ENCODE results near the gene DNAJC2.

Gene DNAJC2

GRCh38 chr7:103346396-103346795, 1.8 kb upstream of the DNAJC2 start:
- ChIA-PET POLR2A (no interaction called here), CTCF (no interaction called here)
- TF ChIP-seq BHLHE40 (IDR thresholded peaks at IDR 0.05; ENCODE audit: borderline replicate concordance) (no peak), ZNF384 (IDR thresholded peaks at IDR 0.05) (no peak), FOXA1 (IDR thresholded peaks at IDR 0.05) (no peak), CTBP1 (IDR thresholded peaks at IDR 0.05; ENCODE audit: borderline replicate concordance) (no peak), TARDBP (IDR thresholded peaks at IDR 0.05) (no peak), HDGF (IDR thresholded peaks at IDR 0.05; ENCODE audit: borderline replicate concordance) (no peak), ARNT (IDR thresholded peaks at IDR 0.05) (no peak), ELF4 (IDR thresholded peaks at IDR 0.05) (no peak), FOXK2 (IDR thresholded peaks at IDR 0.05) (no peak), PKNOX1 (IDR thresholded peaks at IDR 0.05) (no peak), SUZ12 (IDR thresholded peaks at IDR 0.05) (no peak), FOXM1 (IDR thresholded peaks at IDR 0.05; ENCODE audit: borderline replicate concordance) (no peak), L3MBTL2 (conservative IDR thresholded peaks at IDR 0.05) (no peak), NFRKB (IDR thresholded peaks at IDR 0.05) (no peak), LEF1 (IDR thresholded peaks at IDR 0.05; ENCODE audit: borderline replicate concordance) (no peak), SP1 (IDR thresholded peaks at IDR 0.05) (no peak)
- DNase-seq (ENCODE audit: extremely low spot score) = no peak

- TF ChIP-seq ZNF384 (IDR thresholded peaks at IDR 0.05) (no peak), SUZ12 (IDR thresholded peaks at IDR 0.05) (no peak), TARDBP (IDR thresholded peaks at IDR 0.05) (no peak), FOXK2 (IDR thresholded peaks at IDR 0.05) (no peak)
- DNase-seq (ENCODE audit: extremely low spot score) = peak; percentile 18
- ChIA-PET CTCF (no interaction called here), POLR2A (interaction anchor here (1.1 kb wide), 1 partner anchor 36 kb away, joined by 3 read pairs; no protein-coding TSS in a partner anchor)
Measured at GRCh38 chr7:103343758-103344452, 662 bp downstream of the DNAJC2 start.

GRCh38 chr7:103343332-103343731, 1.2 kb downstream of the DNAJC2 start:
- TF ChIP-seq PKNOX1 (IDR thresholded peaks at IDR 0.05) = no peak
- no peak for TF ChIP-seq FOXA1 (IDR thresholded peaks at IDR 0.05)
- TF ChIP-seq HDGF (IDR thresholded peaks at IDR 0.05; ENCODE audit: borderline replicate concordance) = no peak
- TF ChIP-seq ARNT (IDR thresholded peaks at IDR 0.05) = no peak
- no peak for TF ChIP-seq L3MBTL2 (conservative IDR thresholded peaks at IDR 0.05)
- no peak for TF ChIP-seq ZNF384 (IDR thresholded peaks at IDR 0.05)
- TF ChIP-seq FOXM1 (IDR thresholded peaks at IDR 0.05; ENCODE audit: borderline replicate concordance) = no peak
- TF ChIP-seq ELF4 (IDR thresholded peaks at IDR 0.05) = no peak
- TF ChIP-seq LEF1 (IDR thresholded peaks at IDR 0.05; ENCODE audit: borderline replicate concordance) = no peak
- no peak for TF ChIP-seq CTBP1 (IDR thresholded peaks at IDR 0.05; ENCODE audit: borderline replicate concordance)
- TF ChIP-seq NFRKB (IDR thresholded peaks at IDR 0.05) = no peak
- no peak for TF ChIP-seq BHLHE40 (IDR thresholded peaks at IDR 0.05; ENCODE audit: borderline replicate concordance)
- no peak for TF ChIP-seq SP1 (IDR thresholded peaks at IDR 0.05)
- TF ChIP-seq FOXK2 (IDR thresholded peaks at IDR 0.05) = no peak
- TF ChIP-seq SUZ12 (IDR thresholded peaks at IDR 0.05) = no peak
- TF ChIP-seq TARDBP (IDR thresholded peaks at IDR 0.05) = no peak
- ChIA-PET POLR2A (no interaction called here), CTCF (no interaction called here)
- no peak for DNase-seq (ENCODE audit: extremely low spot score)

GRCh38 chr7:103341466-103341865, 3.1 kb downstream of the DNAJC2 start:
- no peak for DNase-seq (ENCODE audit: extremely low spot score)
- ChIA-PET POLR2A (no interaction called here), CTCF (no interaction called here)
- TF ChIP-seq SUZ12 (IDR thresholded peaks at IDR 0.05) (no peak), HDGF (IDR thresholded peaks at IDR 0.05; ENCODE audit: borderline replicate concordance) (no peak), ELF4 (IDR thresholded peaks at IDR 0.05) (no peak), PKNOX1 (IDR thresholded peaks at IDR 0.05) (no peak), FOXK2 (IDR thresholded peaks at IDR 0.05) (no peak), LEF1 (IDR thresholded peaks at IDR 0.05; ENCODE audit: borderline replicate concordance) (no peak), ARNT (IDR thresholded peaks at IDR 0.05) (no peak), ZNF384 (IDR thresholded peaks at IDR 0.05) (no peak), BHLHE40 (IDR thresholded peaks at IDR 0.05; ENCODE audit: borderline replicate concordance) (no peak), CTBP1 (IDR thresholded peaks at IDR 0.05; ENCODE audit: borderline replicate concordance) (no peak), FOXM1 (IDR thresholded peaks at IDR 0.05; ENCODE audit: borderline replicate concordance) (no peak), TARDBP (IDR thresholded peaks at IDR 0.05) (no peak), NFRKB (IDR thresholded peaks at IDR 0.05) (no peak), SP1 (IDR thresholded peaks at IDR 0.05) (no peak), L3MBTL2 (conservative IDR thresholded peaks at IDR 0.05) (no peak), FOXA1 (IDR thresholded peaks at IDR 0.05) (no peak)

GRCh38 chr7:103338864-103339263, 5.7 kb downstream of the DNAJC2 start:
- CTCF ChIA-PET = no interaction called here
- no peak for DNase-seq (ENCODE audit: extremely low spot score)
- TF ChIP-seq L3MBTL2 (conservative IDR thresholded peaks at IDR 0.05) = no peak
- TF ChIP-seq SP1 (IDR thresholded peaks at IDR 0.05) = no peak
- TF ChIP-seq PKNOX1 (IDR thresholded peaks at IDR 0.05) = no peak
- TF ChIP-seq ZNF384 (IDR thresholded peaks at IDR 0.05) = no peak
- no peak for TF ChIP-seq CTBP1 (IDR thresholded peaks at IDR 0.05; ENCODE audit: borderline replicate concordance)
- TF ChIP-seq ARNT (IDR thresholded peaks at IDR 0.05) = no peak
- TF ChIP-seq FOXA1 (IDR thresholded peaks at IDR 0.05) = no peak
- no peak for TF ChIP-seq LEF1 (IDR thresholded peaks at IDR 0.05; ENCODE audit: borderline replicate concordance)
- no peak for TF ChIP-seq SUZ12 (IDR thresholded peaks at IDR 0.05)
- no peak for TF ChIP-seq ELF4 (IDR thresholded peaks at IDR 0.05)
- TF ChIP-seq NFRKB (IDR thresholded peaks at IDR 0.05) = no peak
- no peak for TF ChIP-seq BHLHE40 (IDR thresholded peaks at IDR 0.05; ENCODE audit: borderline replicate concordance)
- no peak for TF ChIP-seq TARDBP (IDR thresholded peaks at IDR 0.05)
- no peak for TF ChIP-seq FOXK2 (IDR thresholded peaks at IDR 0.05)
- TF ChIP-seq FOXM1 (IDR thresholded peaks at IDR 0.05; ENCODE audit: borderline replicate concordance) = no peak
- TF ChIP-seq HDGF (IDR thresholded peaks at IDR 0.05; ENCODE audit: borderline replicate concordance) = no peak
- POLR2A ChIA-PET = no interaction called here
